GM19043 (cell line): ENCODE results near the gene IL13RA2.

ENCODE experiments used
- ATAC-seq: cut with Tn5 transposase; IDR thresholded peaks from one replicate; pipeline ENCODE4 v1.9.1; 2021; ENCODE audit warnings: low read depth; ENCODE audit not compliant: unreplicated experiment

The IL13RA2 gene

GRCh38 chrX:115017455-115017854, at the start of gene IL13RA2:
TSS of gene IL13RA2 (minus strand) at chrX:115017616. CDS start at chrX:115017269, 347 bp downstream.
- ATAC-seq = no peak

- ATAC-seq = no peak
These were observed 47.9 kb upstream of the IL13RA2 start for GRCh38 chrX:115065304-115065703.

- no peak for ATAC-seq
These were observed 42.6 kb upstream of the IL13RA2 start for GRCh38 chrX:115060013-115060412.

- ATAC-seq = no peak
These were observed 40.9 kb upstream of the IL13RA2 start for GRCh38 chrX:115058276-115058675.

- no peak for ATAC-seq
These were observed 37.5 kb upstream of the IL13RA2 start for GRCh38 chrX:115054876-115055275.

- no peak for ATAC-seq
These were observed 35.8 kb upstream of the IL13RA2 start for GRCh38 chrX:115053223-115053622.

- no peak for ATAC-seq
These were observed 30.3 kb upstream of the IL13RA2 start for GRCh38 chrX:115047715-115048114.

- no peak for ATAC-seq
These were observed 29.8 kb upstream of the IL13RA2 start for GRCh38 chrX:115047181-115047580.

- ATAC-seq = no peak
These were observed 23.0 kb upstream of the IL13RA2 start for GRCh38 chrX:115040417-115040816.

GRCh38 chrX:115038406-115038805, 21.0 kb upstream of the IL13RA2 start:
- no peak for ATAC-seq

- no peak for ATAC-seq
These were observed 18.6 kb upstream of the IL13RA2 start for GRCh38 chrX:115036029-115036428.

- no peak for ATAC-seq
These were observed 14.6 kb upstream of the IL13RA2 start for GRCh38 chrX:115031989-115032388.

- ATAC-seq = no peak
These were observed 13.2 kb upstream of the IL13RA2 start for GRCh38 chrX:115030625-115031024.

GRCh38 chrX:115029869-115030570, 12.6 kb upstream of the IL13RA2 start:
- ATAC-seq = no peak

- no peak for ATAC-seq
These were observed 12.0 kb upstream of the IL13RA2 start for GRCh38 chrX:115029440-115029839.

GRCh38 chrX:115023811-115024210, 6.4 kb upstream of the IL13RA2 start:
- ATAC-seq = no peak

- no peak for ATAC-seq
These were observed 5.7 kb upstream of the IL13RA2 start for GRCh38 chrX:115023139-115023538.

GRCh38 chrX:115021121-115021520, 3.7 kb upstream of the IL13RA2 start:
- ATAC-seq = no peak

- ATAC-seq = no peak
These were observed 1.5 kb upstream of the IL13RA2 start for GRCh38 chrX:115018944-115019343.

GRCh38 chrX:115018040-115018647, 728 bp upstream of the IL13RA2 start:
- ATAC-seq = no peak

- no peak for ATAC-seq
These were observed 3.7 kb downstream of the IL13RA2 start for GRCh38 chrX:115013705-115014104.

GRCh38 chrX:115011428-115011827, 6.0 kb downstream of the IL13RA2 start:
- no peak for ATAC-seq
